Heart left ventricle (tissue), 16 donors: ENCODE results near the gene CD74. TPM values are rescaled to one million over a fixed set of nuclear protein-coding genes. Genes with fewer than 3 reads are reported as not detected.

Source experiments
- ATAC-seq, 4 donors: fragments of 200-7000 bp; cut with Tn5 transposase; one replicate each; pipeline ENCODE4 v1.9.1; 2020 to 2022; ENCODE audit warnings: moderate library complexity in 4 of 4, mild to moderate bottlenecking in 3 of 4, moderate number of reproducible peaks in 1 of 4
- DNase-seq, 5 donors: peaks; one replicate each; pipeline ENCODE4 v3.0.0-alpha.2; 2020
- H3K27ac ChIP-seq, 12 donors: fragments of 200-600 bp; sonication (generic) in 4 of 12; one replicate each; pipeline versions ENCODE4 v1.5.0 to v1.8.0; 2016 to 2022; ENCODE audit warnings: mild to moderate bottlenecking in 2 of 12
- H3K27me3 ChIP-seq, 9 donors: fragments of 200-600 bp; sonication (generic) in 2 of 9; one replicate each; pipeline versions ENCODE4 v1.5.1 to v1.8.0; 2016 to 2022; ENCODE audit warnings: mild to moderate bottlenecking in 3 of 9
- H3K36me3 ChIP-seq, 9 donors: fragments of 200-600 bp; sonication (generic) in 2 of 9; one replicate each; pipeline versions ENCODE4 v1.5.0 to v1.8.0; 2018 to 2022; ENCODE audit warnings: mild to moderate bottlenecking in 2 of 9
- H3K4me1 ChIP-seq, 12 donors: fragments of 200-600 bp; sonication (generic) in 4 of 12; one replicate each; pipeline versions ENCODE4 v1.5.0 to v1.8.0; 2016 to 2022; ENCODE audit warnings: mild to moderate bottlenecking in 3 of 12
- H3K4me3 ChIP-seq, 12 donors: fragments of 200-600 bp; sonication (generic) in 4 of 12; one replicate each; pipeline versions ENCODE4 v1.5.0 to v1.8.0; 2017 to 2022; ENCODE audit warnings: mild to moderate bottlenecking in 9 of 12, moderate library complexity in 4 of 12
- H3K9me3 ChIP-seq, 12 donors: fragments of 200-600 bp; sonication (generic) in 4 of 12; one replicate each; pipeline versions ENCODE4 v1.5.0 to v1.8.0; 2016 to 2022; ENCODE audit warnings: mild to moderate bottlenecking in 1 of 12
- CTCF ChIP-seq, 12 donors: fragments of 200-600 bp; sonication (generic) in 4 of 12; IDR thresholded peaks; one replicate each; pipeline versions ENCODE4 v1.5.0 to v1.8.0; 2018 to 2022; ENCODE audit warnings: antibody characterized with exemption in 12 of 12, mild to moderate bottlenecking in 5 of 12
- POLR2A ChIP-seq, 2 donors: fragments of 450-650 bp; IDR thresholded peaks; one replicate each; pipeline ENCODE4 v1.6.1; 2017; ENCODE audit warnings: antibody characterized with exemption in 2 of 2, mild to moderate bottlenecking in 2 of 2, moderate library complexity in 2 of 2
- WGBS, 4 donors: extraction: QIAGEN DNeasy Blood & Tissue Kit in 2 of 4; methylation state at CpG; one replicate each; pipeline versions ENCODE4 v1.1.5 to v1.1.7; 2013 to 2018; 5-methylcytosine and 5-hydroxymethylcytosine counted together
- intact Hi-C, 10 donors: fragments of 100-400 bp; cut with DNase I; formaldehyde crosslinking; loops; one replicate each; pipeline versions ENCODE4 v1.11.1 to v1.14.2; 2022
- polyA plus RNA-seq, 2 donors: library from polyadenylated mRNA; stranded (reverse); fragments of 200-250 nt; gene quantifications; one replicate each; pipeline ENCODE4 v1.2.3, GENCODE V29; 2013
- total RNA-seq, 9 donors: library from RNA; depleted of rRNA in 2 of 9; stranded (reverse); fragments of >200 nt in 2 of 9; fragmentation: NEBNext Ultra II Directional in 3 of 9; extraction: Animal tissue kit (Norgen Biotek cat#: 25700) in 3 of 9; gene quantifications; one replicate each; pipeline versions ENCODE4 v1.1.0 to v1.2.4, GENCODE V29; 2016 to 2023
- donor health status: ischemic (EF 13 %, LVEDD 7.1; RV severe dilation, severe dysfunction).
- donor health status: healthy with polysubstance abuse.
- donor health status: DM: no; HTN: yes; CAD: no.
- donor health status: DM: no; HTN: no; CAD: no.
- donor health status: ischemic (EF 25% LVEDD 6.9; RV normal size, moderate dysfunction).
- donor health status: ischemic (EF 25% LVEDD 5.7; RV mildly dilated, moderate dysfunction).
- donor health status: healthy.
- donor health status: DM: yes; HTN: yes; CAD: no.
- donor health status: ischemic (EF 35%, LVEDD 5.7; RV mildly dilated, moderate dysfunction).
- donor health status: nonischemic (EF 11% LVEDD 7.7; RV severe dilation, severe dysfunction).
- donor health status: DM: yes; HTN: yes; CAD: no.
- donor health status: PGD.
- donor health status: ischemic (EF 29% LVEDD 5.4; RV normal size, mild dysfunction).
- donor health status: nonischemic (EF 23%, LVEDD 6.1; RV moderate dilation, normal function).

The CD74 gene
- total and polyA plus RNA-seq, 11 donors, result 139 to 2,756 (median 290) TPM

DNA sequence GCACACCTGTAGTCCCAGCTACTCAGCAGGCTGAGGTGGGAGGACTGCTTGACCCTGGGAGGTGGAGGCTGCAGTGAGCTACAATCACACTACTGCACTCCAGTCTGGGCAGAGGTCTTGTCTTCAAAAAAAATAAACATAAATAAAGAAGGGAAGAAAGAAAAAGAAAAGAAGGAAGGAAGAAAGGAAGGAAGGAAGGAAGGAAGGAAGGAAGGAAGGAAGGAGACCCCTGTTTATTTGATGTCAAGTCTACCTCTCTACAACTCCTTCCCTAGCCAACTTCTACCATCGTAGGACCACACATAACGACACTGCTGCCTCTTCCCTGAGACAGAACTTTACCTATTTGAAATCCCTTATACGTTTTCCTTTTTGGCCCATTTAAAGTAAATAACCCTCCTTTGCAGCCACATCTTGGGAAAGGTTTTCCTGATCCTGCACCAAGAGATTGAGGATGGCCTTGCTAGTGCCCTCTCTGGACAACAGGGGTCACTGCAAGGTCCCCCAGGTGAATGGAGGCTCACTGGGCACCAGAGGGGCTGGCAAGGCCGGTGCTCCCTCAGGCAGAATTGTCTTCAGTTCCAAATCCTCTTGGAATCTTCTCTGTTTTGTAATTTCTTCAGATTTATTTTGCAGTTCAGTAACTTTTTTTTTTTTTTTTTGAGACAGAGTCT, 26.3 kb upstream of the CD74 start:
- no peak overlapping the region for H3K27ac ChIP-seq
- ATAC-seq (no peak), DNase-seq (no peak)
- H3K27me3 ChIP-seq, result no peaks in the 10 kb centered on the region
- peaks cover 0 to 19% (median 10%) of the 10 kb centered on the region in 12 donors for H3K4me1 ChIP-seq
- H3K36me3 ChIP-seq, result peaks cover 0 to 22% (median 9%) of the 10 kb centered on the region in 9 donors
- no peaks in the 10 kb centered on the region for H3K9me3 ChIP-seq
- H3K4me3 ChIP-seq, result no peak overlapping the region
- intact Hi-C loops, result loop anchor here in 9 of 10 donors (5.0 to 10.0 kb wide), 10 partner anchors 37 to 434 kb away; partner anchors contain the start of genes CDX1 (in 1 of the 9), HMGXB3 (in 1 of the 9), TCOF1 (in 1 of the 9) and TIGD6 (in 1 of the 9)
- WGBS, 4 donors, result 55 to 65% (median 58%) methylated on average over 4 of the region's 4 CpGs
- TF ChIP-seq CTCF (IDR thresholded peaks at IDR 0.05) (peak in 11 of 12 donors; percentile 23 to 63 (median 51)), POLR2A (IDR thresholded peaks at IDR 0.05) (no peak)

- H3K36me3 ChIP-seq, result peaks cover 0 to 1% (median 0%) of the 10 kb centered on the region in 9 donors
- no peaks in the 10 kb centered on the region for H3K9me3 ChIP-seq
- H3K27ac ChIP-seq, result no peak overlapping the region
- DNase-seq (peak; percentile 85 to 93 (median 88)), ATAC-seq (peak; percentile 53 to 87 (median 85))
- TF ChIP-seq CTCF (IDR thresholded peaks at IDR 0.05) (peak; percentile 82 to 94 (median 89)), POLR2A (IDR thresholded peaks at IDR 0.05) (no peak)
- no peaks in the 10 kb centered on the region for H3K27me3 ChIP-seq
- H3K4me3 ChIP-seq, result no peak overlapping the region
- peaks cover 0 to 16% (median 1%) of the 10 kb centered on the region in 12 donors for H3K4me1 ChIP-seq
- WGBS, 4 donors, result 20 to 24% (median 22%) methylated on average over 12 to 13 of the region's 13 CpGs
- intact Hi-C loops, result loop anchor here in 9 of 10 donors (1.0 to 10.0 kb wide), 11 partner anchors 34 to 431 kb away; partner anchors contain the start of genes CDX1 (in 1 of the 9), HMGXB3 (in 1 of the 9), TCOF1 (in 1 of the 9) and TIGD6 (in 1 of the 9)
These were observed 23.5 kb upstream of the CD74 start for GRCh38 chr5:150436141-150436680.

- ATAC-seq (no peak), DNase-seq (no peak)
- TF ChIP-seq CTCF (IDR thresholded peaks at IDR 0.05), result no peak
- TF ChIP-seq POLR2A (IDR thresholded peaks at IDR 0.05), result no peak
- Histone ChIP-seq H3K27me3 (no peaks in the 10 kb centered on the region), H3K27ac (no peak overlapping the region), H3K4me3 (no peak overlapping the region), H3K4me1 (peaks cover 0 to 18% (median 1%) of the 10 kb centered on the region in 12 donors), H3K9me3 (no peaks in the 10 kb centered on the region), H3K36me3 (no peaks in the 10 kb centered on the region)
- intact Hi-C loops, result loop anchor here in 8 of 10 donors (10.0 kb wide), 6 partner anchors 160 to 430 kb away; partner anchors contain the start of genes CDX1 (in 1 of the 8), HMGXB3 (in 1 of the 8) and TIGD6 (in 1 of the 8)
- WGBS, 4 donors, result 67 to 80% (median 72%) methylated on average over 6 of the region's 6 CpGs
These were observed 21.8 kb upstream of the CD74 start for GRCh38 chr5:150434464-150434863.

DNA sequence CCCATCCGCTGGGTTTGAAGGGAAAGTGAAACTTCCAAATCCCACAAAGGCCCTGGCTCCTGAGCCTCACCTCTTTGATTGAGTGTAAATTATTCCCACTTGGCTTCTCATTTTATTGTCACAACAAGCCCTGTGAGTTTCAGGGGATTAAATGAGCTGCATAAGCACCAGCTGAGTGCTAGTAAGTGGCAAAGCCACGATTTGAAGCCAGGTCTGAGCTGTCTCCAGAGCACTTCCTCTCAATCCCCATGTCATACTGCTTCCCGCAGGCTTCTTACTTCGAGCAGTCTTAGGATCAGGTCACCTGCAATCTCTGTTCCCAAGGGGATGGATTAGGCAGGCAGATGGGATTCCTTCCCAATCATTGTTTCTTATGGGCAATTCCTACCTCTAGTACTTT, 18.9 kb upstream of the CD74 start:
- intact Hi-C loops, result loop anchor here in 8 of 10 donors (10.0 kb wide), 6 partner anchors 157 to 427 kb away; partner anchors contain the start of genes CDX1 (in 1 of the 8), HMGXB3 (in 1 of the 8) and TIGD6 (in 1 of the 8)
- Histone ChIP-seq H3K27ac (peak overlapping the region in 10 of 12 donors; percentile 8 to 64 (median 52)), H3K4me3 (no peak overlapping the region), H3K36me3 (no peaks in the 10 kb centered on the region), H3K27me3 (no peaks in the 10 kb centered on the region), H3K4me1 (peaks cover 0 to 29% (median 7%) of the 10 kb centered on the region in 12 donors), H3K9me3 (no peaks in the 10 kb centered on the region)
- DNase-seq (no peak), ATAC-seq (no peak)
- no peak for TF ChIP-seq POLR2A (IDR thresholded peaks at IDR 0.05)
- TF ChIP-seq CTCF (IDR thresholded peaks at IDR 0.05), result no peak
- WGBS, 4 donors, result 45 to 58% (median 51%) methylated on average over 4 of the region's 4 CpGs
